A673 (cell line): Measurements from ENCODE around the gene CENPA.

ENCODE experiments used
- EZH2 ChIP-seq: fragments of 200-600 bp; sonication (generic); IDR thresholded peaks from 2 replicates; pipeline ENCODE4 v1.6.1; 2017; ENCODE audit warnings: borderline replicate concordance, low read depth, mild to moderate bottlenecking, mixed read lengths, antibody characterized with exemption, low read length; ENCODE audit not compliant: poor library complexity, severe bottlenecking
- TF ChIP-seq, protein P1 (sequence below): fragments of 300-800, 200-600 bp; sonication (generic); conservative IDR thresholded peaks from 2 replicates; pipeline ENCODE4 v1.5.1; 2017; ENCODE audit warnings: low read depth, mild to moderate bottlenecking, antibody characterized with exemption, low read length, moderate library complexity, mixed read lengths

DNA sequence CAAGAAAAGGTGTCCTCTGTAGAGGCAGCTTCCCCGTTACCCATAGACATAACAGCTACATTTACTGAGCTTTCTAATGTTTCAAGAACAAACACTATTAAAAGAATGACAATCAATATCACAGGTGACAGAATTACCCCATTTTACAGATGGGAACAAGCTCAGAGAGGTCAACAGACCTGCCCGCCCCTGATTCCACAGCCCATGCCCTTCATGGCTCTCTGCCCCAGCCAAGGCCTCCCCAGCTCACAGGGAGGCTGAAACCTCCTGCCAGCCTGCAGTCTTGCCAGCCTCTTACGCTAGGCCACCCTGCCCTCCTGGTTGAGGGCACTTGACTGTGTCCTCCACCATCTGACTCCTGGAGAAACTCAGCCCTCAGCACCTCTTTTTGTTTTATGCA lies 40.9 kb upstream of the CENPA start:
- TF ChIP-seq, protein P1, sequence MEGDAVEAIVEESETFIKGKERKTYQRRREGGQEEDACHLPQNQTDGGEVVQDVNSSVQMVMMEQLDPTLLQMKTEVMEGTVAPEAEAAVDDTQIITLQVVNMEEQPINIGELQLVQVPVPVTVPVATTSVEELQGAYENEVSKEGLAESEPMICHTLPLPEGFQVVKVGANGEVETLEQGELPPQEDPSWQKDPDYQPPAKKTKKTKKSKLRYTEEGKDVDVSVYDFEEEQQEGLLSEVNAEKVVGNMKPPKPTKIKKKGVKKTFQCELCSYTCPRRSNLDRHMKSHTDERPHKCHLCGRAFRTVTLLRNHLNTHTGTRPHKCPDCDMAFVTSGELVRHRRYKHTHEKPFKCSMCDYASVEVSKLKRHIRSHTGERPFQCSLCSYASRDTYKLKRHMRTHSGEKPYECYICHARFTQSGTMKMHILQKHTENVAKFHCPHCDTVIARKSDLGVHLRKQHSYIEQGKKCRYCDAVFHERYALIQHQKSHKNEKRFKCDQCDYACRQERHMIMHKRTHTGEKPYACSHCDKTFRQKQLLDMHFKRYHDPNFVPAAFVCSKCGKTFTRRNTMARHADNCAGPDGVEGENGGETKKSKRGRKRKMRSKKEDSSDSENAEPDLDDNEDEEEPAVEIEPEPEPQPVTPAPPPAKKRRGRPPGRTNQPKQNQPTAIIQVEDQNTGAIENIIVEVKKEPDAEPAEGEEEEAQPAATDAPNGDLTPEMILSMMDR, result no peak
- TF ChIP-seq EZH2, result no peak
